ENCODE measurements around the gene ERVH48-1. TPM values are rescaled to one million over a fixed set of nuclear protein-coding genes. Genes with fewer than 3 reads are reported as not detected.
"Not testable (repeated sequence)": the region's sequence is repeated elsewhere in the genome, so short reads cannot be mapped to it uniquely, and the experiment has no call there.

The ERVH48-1 gene
- total RNA-seq, 1 donor from 2014 or later: not detected

DNA sequence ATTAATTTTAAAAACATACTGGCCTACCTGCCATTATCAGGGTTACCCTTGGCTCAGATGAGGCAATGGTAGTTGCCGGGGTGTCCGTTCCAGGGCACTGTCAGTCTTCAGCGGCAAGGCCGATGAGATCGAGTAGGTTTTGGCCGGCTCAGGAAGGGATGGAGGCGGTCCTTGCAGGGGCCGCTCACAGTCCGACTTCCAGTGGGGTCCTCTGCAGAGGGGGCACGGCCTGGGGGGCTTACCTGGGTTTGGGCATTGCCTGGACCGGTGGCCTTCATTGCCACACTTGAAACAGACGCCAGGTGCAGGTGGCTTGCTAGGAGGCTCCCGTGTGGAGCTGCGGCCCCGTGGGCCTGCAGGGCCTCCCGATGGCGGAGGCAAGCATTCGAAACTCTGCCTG lies 2.5 kb downstream of the ERVH48-1 start:
- no peak for DNase-seq
- no peaks in the 10 kb centered on the region for H3K9me3 ChIP-seq
- intact Hi-C loops (cut with DNase I): no loop called here
- no peak overlapping the region for H3K4me3 ChIP-seq
- no peak for TF ChIP-seq CTCF (IDR thresholded peaks at IDR 0.05)
- H3K36me3 ChIP-seq: no peaks in the 10 kb centered on the region
- H3K27ac ChIP-seq: no peak overlapping the region
- H3K27me3 ChIP-seq (ENCODE audit: low read depth): no peaks in the 10 kb centered on the region
- peaks cover 8% of the 10 kb centered on the region for H3K4me1 ChIP-seq
- no peak for ATAC-seq

- Histone ChIP-seq H3K27me3 (ENCODE audit: low read depth) (no peaks in the 10 kb centered on the region), H3K4me1 (peaks cover 8% of the 10 kb centered on the region), H3K4me3 (no peak overlapping the region), H3K9me3 (no peaks in the 10 kb centered on the region), H3K36me3 (no peaks in the 10 kb centered on the region), H3K27ac (no peak overlapping the region)
- intact Hi-C loops (cut with DNase I): no loop called here
- ATAC-seq (no peak), DNase-seq (no peak)
- no peak for TF ChIP-seq CTCF (IDR thresholded peaks at IDR 0.05)
Observed at GRCh38 chr21:42921927-42922326, 3.5 kb downstream of the ERVH48-1 start.

- no peak for TF ChIP-seq CTCF (IDR thresholded peaks at IDR 0.05)
- no peak for DNase-seq
- intact Hi-C loops (cut with DNase I): no loop called here
Observed at GRCh38 chr21:42918291-42918690, 7.1 kb downstream of the ERVH48-1 start.

DNA sequence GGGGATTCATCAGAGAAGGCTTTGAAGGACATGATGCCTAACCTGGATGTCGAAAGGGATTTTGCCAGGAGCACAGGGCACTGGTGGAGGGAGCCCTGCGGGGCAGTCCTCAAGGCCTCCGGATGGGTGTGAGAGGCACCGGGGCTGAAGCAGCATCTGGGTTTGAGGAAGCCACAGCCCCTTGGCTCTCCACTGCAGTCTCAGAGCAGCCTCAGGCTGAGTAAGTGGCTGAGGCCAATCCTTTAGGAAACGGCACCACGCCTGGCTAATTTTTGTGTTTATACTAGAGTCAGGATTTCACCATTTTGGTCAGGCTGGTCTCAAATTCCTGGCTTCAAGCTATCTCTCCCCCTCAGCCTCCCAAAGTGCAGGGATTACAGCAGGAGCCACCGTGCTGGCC lies 12.0 kb downstream of the ERVH48-1 start:
- H3K27me3 ChIP-seq (ENCODE audit: low read depth): no peaks in the 10 kb centered on the region
- intact Hi-C loops (cut with DNase I): no loop called here
- ATAC-seq (no peak), DNase-seq (no peak)
- no peak for TF ChIP-seq CTCF (IDR thresholded peaks at IDR 0.05)
- no peaks in the 10 kb centered on the region for H3K4me1 ChIP-seq
- no peak overlapping the region for H3K27ac ChIP-seq
- peaks cover 40% of the 10 kb centered on the region for H3K36me3 ChIP-seq
- no peaks in the 10 kb centered on the region for H3K9me3 ChIP-seq
- H3K4me3 ChIP-seq: no peak overlapping the region

More at GRCh38 chr21:42918291-42918690, 7.1 kb downstream of the ERVH48-1 start:
- Histone ChIP-seq H3K27me3 (ENCODE audit: low read depth) (no peaks in the 10 kb centered on the region), H3K27ac (no peak overlapping the region), H3K4me3 (no peak overlapping the region), H3K4me1 (no peaks in the 10 kb centered on the region), H3K9me3 (no peaks in the 10 kb centered on the region), H3K36me3 (no peaks in the 10 kb centered on the region)
- ATAC-seq: no peak

- H3K4me3 ChIP-seq; ATAC-seq; H3K4me1 ChIP-seq; H3K9me3 ChIP-seq; DNase-seq; H3K27me3 ChIP-seq (ENCODE audit: low read depth); intact Hi-C loops (cut with DNase I); H3K27ac ChIP-seq: not testable (repeated sequence)
- peaks cover 56% of the 10 kb centered on the region for H3K36me3 ChIP-seq
Observed at GRCh38 chr21:42911920-42912319, 13.5 kb downstream of the ERVH48-1 start.

DNA sequence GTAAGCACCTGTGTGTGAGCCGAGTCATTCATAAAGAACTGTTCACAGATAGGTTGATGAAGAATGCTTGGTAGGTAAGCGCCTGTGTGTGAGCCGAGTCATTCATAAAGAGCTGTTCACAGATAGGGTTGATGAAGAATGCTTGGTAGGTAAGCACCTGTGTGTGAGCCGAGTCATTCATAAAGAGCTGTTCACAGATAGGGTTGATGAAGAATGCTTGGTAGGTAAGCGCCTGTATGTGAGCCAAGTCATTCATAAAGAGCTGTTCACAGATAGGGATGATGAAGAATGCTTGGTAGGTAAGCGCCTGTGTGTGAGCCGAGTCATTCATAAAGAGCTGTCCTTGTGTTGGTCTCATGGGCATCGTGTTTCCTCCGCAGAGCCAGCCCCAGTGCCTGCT lies 16.9 kb downstream of the ERVH48-1 start:
- ATAC-seq; DNase-seq; H3K27me3 ChIP-seq (ENCODE audit: low read depth); H3K9me3 ChIP-seq; H3K27ac ChIP-seq; H3K4me3 ChIP-seq; intact Hi-C loops (cut with DNase I); H3K4me1 ChIP-seq: not testable (repeated sequence)
- peaks cover 90% of the 10 kb centered on the region for H3K36me3 ChIP-seq

- intact Hi-C loops (cut with DNase I): no loop called here
- Histone ChIP-seq H3K9me3 (no peaks in the 10 kb centered on the region), H3K36me3 (peaks cover 100% of the 10 kb centered on the region), H3K4me3 (no peak overlapping the region), H3K27me3 (ENCODE audit: low read depth) (no peaks in the 10 kb centered on the region), H3K27ac (no peak overlapping the region), H3K4me1 (no peaks in the 10 kb centered on the region)
- TF ChIP-seq CTCF (IDR thresholded peaks at IDR 0.05): no peak
- no peak for DNase-seq
- no peak for ATAC-seq
Observed at GRCh38 chr21:42906233-42906632, 19.2 kb downstream of the ERVH48-1 start.

Data from lower lobe of right lung (tissue), 2 donors.